ENCODE data around the gene MTCL1.
A peak's percentile ranks its signal among the peaks of the same experiment; 100 is the strongest.

Gene MTCL1

GRCh38 chr18:8835521-8835953, 130.2 kb downstream of the MTCL1 start:
- DNase-seq (ENCODE audit: low read depth), result no peak

- no peak for DNase-seq (ENCODE audit: low read depth)
Measured at GRCh38 chr18:8839281-8839680, 133.9 kb downstream of the MTCL1 start.

- no peak for DNase-seq (ENCODE audit: low read depth)
Measured at GRCh38 chr18:8841781-8842485, 136.6 kb downstream of the MTCL1 start.

- no peak for DNase-seq (ENCODE audit: low read depth)
Measured at GRCh38 chr18:8842506-8842905, 137.2 kb downstream of the MTCL1 start.

GRCh38 chr18:8843005-8843404, 137.6 kb downstream of the MTCL1 start:
- DNase-seq (ENCODE audit: low read depth), result no peak

GRCh38 chr18:8844721-8845148, 139.4 kb downstream of the MTCL1 start:
- no peak for DNase-seq (ENCODE audit: low read depth)

- no peak for DNase-seq (ENCODE audit: low read depth)
Measured at GRCh38 chr18:8845506-8845905, 140.2 kb downstream of the MTCL1 start.

- DNase-seq (ENCODE audit: low read depth), result no peak
Measured at GRCh38 chr18:8847066-8847755, 141.9 kb downstream of the MTCL1 start.

- DNase-seq (ENCODE audit: low read depth), result no peak
Measured at GRCh38 chr18:8847900-8848299, 142.5 kb downstream of the MTCL1 start.

- DNase-seq (ENCODE audit: low read depth), result no peak
Measured at GRCh38 chr18:8848541-8848940, 143.2 kb downstream of the MTCL1 start.

- DNase-seq (ENCODE audit: low read depth), result no peak
Measured at GRCh38 chr18:8849696-8850095, 144.3 kb downstream of the MTCL1 start.

GRCh38 chr18:8851659-8852058, 146.3 kb downstream of the MTCL1 start:
- DNase-seq (ENCODE audit: low read depth), result no peak

GRCh38 chr18:8854550-8854949, 149.2 kb downstream of the MTCL1 start:
- DNase-seq (ENCODE audit: low read depth), result no peak

- DNase-seq (ENCODE audit: low read depth), result no peak
Measured at GRCh38 chr18:8854962-8855361, 149.6 kb downstream of the MTCL1 start.

GRCh38 chr18:8856212-8856611, 150.9 kb downstream of the MTCL1 start:
- no peak for DNase-seq (ENCODE audit: low read depth)

- DNase-seq (ENCODE audit: low read depth), result no peak
Measured at GRCh38 chr18:8856769-8857393, 151.5 kb downstream of the MTCL1 start.

- no peak for DNase-seq (ENCODE audit: low read depth)
Measured at GRCh38 chr18:8857806-8858205, 152.4 kb downstream of the MTCL1 start.

- DNase-seq (ENCODE audit: low read depth), result peak; percentile 80
Measured at GRCh38 chr18:8858888-8859511, 153.6 kb downstream of the MTCL1 start.

- DNase-seq (ENCODE audit: low read depth), result no peak
Measured at GRCh38 chr18:8860845-8861642, 155.7 kb downstream of the MTCL1 start.

GRCh38 chr18:8863427-8863826, 158.1 kb downstream of the MTCL1 start:
- DNase-seq (ENCODE audit: low read depth), result no peak

GRCh38 chr18:8865934-8866333, 160.6 kb downstream of the MTCL1 start:
- DNase-seq (ENCODE audit: low read depth), result no peak

- DNase-seq (ENCODE audit: low read depth), result no peak
Measured at GRCh38 chr18:8866679-8867078, 161.3 kb downstream of the MTCL1 start.
